Kidney (tissue), 14 donors: ENCODE results near the gene SSBP4. TPM values are rescaled to one million over a fixed set of nuclear protein-coding genes. Genes with fewer than 3 reads are reported as not detected.
A peak's percentile ranks its signal among the peaks of the same experiment; 100 is the strongest.

Source experiments
- DNase-seq, 5 donors: peaks; one replicate each; pipeline ENCODE4 v3.0.0-alpha.2; 2013 to 2020
- FAIRE-seq: peaks from 2 replicates; lab custom pipeline; 2012; peaks lifted over from hg19 to GRCh38; lab: Jason Lieb, UNC
- H3K27ac ChIP-seq, 2 donors: one replicate each; pipeline ENCODE4 v1.7.0; 2013; ENCODE audit warnings: low read depth in 2 of 2, low read length in 2 of 2, inconsistent platforms in 1 of 2
- H3K27me3 ChIP-seq: one replicate; pipeline ENCODE4 v1.7.1; 2013; ENCODE audit warnings: low read length, inconsistent platforms; ENCODE audit not compliant: control insufficient read depth, insufficient read depth
- H3K36me3 ChIP-seq, 3 donors: one replicate each; pipeline versions ENCODE4 v1.7.0 to v1.7.1; 2013; ENCODE audit warnings: low read length in 3 of 3, control low read depth in 1 of 3, inconsistent platforms in 1 of 3; ENCODE audit not compliant: insufficient read depth in 3 of 3, control insufficient read depth in 2 of 3
- H3K4me1 ChIP-seq, 3 donors: one replicate each; pipeline versions ENCODE4 v1.7.0 to v1.7.1; 2013; ENCODE audit warnings: low read length in 3 of 3, inconsistent platforms in 1 of 3, low read depth in 1 of 3; ENCODE audit not compliant: control insufficient read depth in 2 of 3, insufficient read depth in 2 of 3
- H3K4me3 ChIP-seq, 3 donors: one replicate each; pipeline versions ENCODE4 v1.7.0 to v1.8.1; 2013; ENCODE audit warnings: low read length in 3 of 3, control low read depth in 1 of 3, inconsistent platforms in 1 of 3
- H3K9ac ChIP-seq, 3 donors: one replicate each; pipeline versions ENCODE4 v1.7.0 to v1.7.1; 2013; ENCODE audit warnings: low read length in 3 of 3, control low read depth in 1 of 3, inconsistent platforms in 1 of 3
- H3K9me3 ChIP-seq, 3 donors: one replicate each; pipeline versions ENCODE4 v1.7.0 to v1.7.1; 2013; ENCODE audit warnings: low read length in 3 of 3, control low read depth in 1 of 3, inconsistent platforms in 1 of 3; ENCODE audit not compliant: control insufficient read depth in 2 of 3, insufficient read depth in 1 of 3
- intact Hi-C: fragments of 100-400 bp; cut with DNase I; formaldehyde crosslinking; loops from one replicate; pipeline ENCODE4 v1.11.1; 2022
- polyA plus RNA-seq: library from polyadenylated mRNA; stranded (reverse); fragments of 350-450 nt; fragmentation: Illumina TruSeq; extraction: RNeasy Lipid Tissue Mini Kit (QIAGEN cat#74804); gene quantifications from one replicate; pipeline ENCODE4 v1.2.3, GENCODE V29; 2014; ENCODE audit warnings: low read depth, low replicate concordance; ENCODE audit not compliant: insufficient read depth
- total RNA-seq: library from RNA; stranded (reverse); fragmentation: NEBNext Ultra II Directional; extraction: Animal tissue kit (Norgen Biotek cat#: 25700); gene quantifications from one replicate; pipeline ENCODE4 v1.2.1, GENCODE V29; 2021
- TF ChIP-seq, protein P1 (sequence below): IDR thresholded peaks from 3 replicates; pipeline ENCODE4 v1.5.1; 2012; ENCODE audit warnings: mild to moderate bottlenecking, moderate library complexity, borderline replicate concordance; ENCODE audit not compliant: insufficient read depth; ENCODE audit errors: extremely low read depth
- donor health status: control.
- donor health status: control.
- donor health status: control.
- donor health status: control.
- donor health status: control.
- donor health status: DM: yes; HTN: yes; CAD: no.
- donor health status: Normal renal cell carcinoma (clear cell type).

The SSBP4 gene
- total and polyA plus RNA-seq, 2 donors from 2014 or later, result 64.9 to 74.9 TPM

DNA sequence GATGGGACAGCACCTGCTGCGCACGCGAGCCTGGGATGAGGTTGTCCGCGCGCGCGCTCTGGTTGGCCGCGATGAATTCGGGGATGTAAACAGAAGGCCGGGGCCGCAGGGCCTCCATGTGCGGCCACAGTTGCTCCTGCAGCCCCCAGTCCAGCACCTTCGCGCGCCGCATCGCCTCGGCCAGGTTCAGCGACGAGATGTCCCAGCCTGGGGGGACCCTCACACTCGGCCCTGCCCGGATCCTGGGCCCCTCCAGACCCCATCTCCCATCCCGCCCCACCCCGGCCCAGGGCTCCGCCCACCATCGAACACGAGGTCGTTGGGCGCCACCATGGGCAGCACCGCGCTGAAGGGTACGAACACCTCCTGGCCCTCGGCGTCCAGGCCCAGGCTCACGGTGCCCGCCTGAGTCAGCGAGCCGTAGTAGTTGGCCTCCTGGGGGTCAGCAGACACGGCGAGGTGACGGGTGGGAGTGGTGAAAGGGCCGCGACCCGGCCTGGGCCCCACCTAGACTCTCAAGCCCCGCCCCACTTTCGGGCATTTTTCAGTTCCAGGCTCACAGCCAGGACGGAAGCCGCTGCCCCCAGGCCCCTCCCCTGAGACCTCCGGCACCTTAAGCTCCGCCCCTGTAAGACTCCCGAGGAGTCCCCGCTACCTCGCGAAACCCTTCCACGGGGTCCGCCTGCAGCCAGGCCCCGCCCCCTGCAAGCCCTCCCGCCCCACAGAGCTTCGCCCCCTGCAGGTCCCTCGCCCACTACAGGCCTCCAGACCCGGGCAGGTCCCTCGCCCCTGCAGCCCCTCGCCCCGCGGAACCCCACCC lies 17.7 kb downstream of the SSBP4 start:
- Histone ChIP-seq H3K4me3 (peak overlapping the region in 2 of 3 donors; percentile 30 to 35), H3K4me1 (peaks cover 0 to 9% (median 3%) of the 10 kb centered on the region in 3 donors), H3K9ac (no peak overlapping the region), H3K9me3 (no peaks in the 10 kb centered on the region), H3K27ac (peak overlapping the region; percentile 37 to 51), H3K27me3 (no peaks in the 10 kb centered on the region), H3K36me3 (no peaks in the 10 kb centered on the region)
- intact Hi-C loops, result no loop called here
- FAIRE-seq (no peak), DNase-seq (peak; percentile 93 to 96 (median 95))
- TF ChIP-seq, protein P1, sequence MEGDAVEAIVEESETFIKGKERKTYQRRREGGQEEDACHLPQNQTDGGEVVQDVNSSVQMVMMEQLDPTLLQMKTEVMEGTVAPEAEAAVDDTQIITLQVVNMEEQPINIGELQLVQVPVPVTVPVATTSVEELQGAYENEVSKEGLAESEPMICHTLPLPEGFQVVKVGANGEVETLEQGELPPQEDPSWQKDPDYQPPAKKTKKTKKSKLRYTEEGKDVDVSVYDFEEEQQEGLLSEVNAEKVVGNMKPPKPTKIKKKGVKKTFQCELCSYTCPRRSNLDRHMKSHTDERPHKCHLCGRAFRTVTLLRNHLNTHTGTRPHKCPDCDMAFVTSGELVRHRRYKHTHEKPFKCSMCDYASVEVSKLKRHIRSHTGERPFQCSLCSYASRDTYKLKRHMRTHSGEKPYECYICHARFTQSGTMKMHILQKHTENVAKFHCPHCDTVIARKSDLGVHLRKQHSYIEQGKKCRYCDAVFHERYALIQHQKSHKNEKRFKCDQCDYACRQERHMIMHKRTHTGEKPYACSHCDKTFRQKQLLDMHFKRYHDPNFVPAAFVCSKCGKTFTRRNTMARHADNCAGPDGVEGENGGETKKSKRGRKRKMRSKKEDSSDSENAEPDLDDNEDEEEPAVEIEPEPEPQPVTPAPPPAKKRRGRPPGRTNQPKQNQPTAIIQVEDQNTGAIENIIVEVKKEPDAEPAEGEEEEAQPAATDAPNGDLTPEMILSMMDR, result no peak

DNA sequence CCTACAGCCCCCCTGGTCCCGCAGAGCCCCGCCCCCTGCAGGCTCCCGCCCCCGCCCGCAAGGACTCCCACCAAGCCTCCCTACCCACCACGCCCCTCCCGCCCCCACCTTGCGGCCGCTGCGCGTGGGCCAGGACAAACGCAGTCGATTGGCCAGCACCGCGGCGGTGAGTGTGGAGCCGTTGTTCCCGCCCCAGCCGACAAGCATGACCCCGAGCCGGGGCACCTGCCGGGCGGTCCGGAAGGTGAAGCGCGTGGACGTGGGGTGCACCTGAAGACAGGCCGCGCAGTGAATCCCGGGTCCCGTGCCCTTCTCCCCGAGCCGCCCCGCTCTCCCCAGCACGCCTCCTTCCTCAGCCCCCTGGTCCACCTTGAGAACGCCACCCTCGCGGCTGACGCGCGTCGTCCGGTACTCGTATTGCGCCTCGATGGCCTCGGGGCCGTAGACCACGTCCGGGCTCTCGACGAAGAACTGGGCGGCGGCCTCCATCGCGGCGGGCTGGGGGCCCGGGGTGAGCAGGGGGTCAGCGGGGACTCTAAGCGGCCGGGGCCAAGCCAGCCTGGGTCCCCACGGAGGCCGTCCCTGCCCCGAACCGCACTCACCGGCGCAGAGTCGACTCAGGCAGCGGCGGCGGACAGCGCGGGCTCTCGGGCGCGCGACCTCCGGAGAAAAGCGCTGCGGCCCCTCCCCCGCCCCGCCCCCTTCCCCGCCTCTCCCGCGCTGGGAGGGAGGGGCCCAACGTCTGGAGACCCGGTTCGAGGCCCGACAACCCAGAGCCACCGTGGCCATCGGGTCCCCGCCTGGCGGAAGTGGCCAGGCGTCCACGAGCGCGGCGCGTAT lies 18.5 kb downstream of the SSBP4 start, which contains the start of gene ISYNA1:
Gene ISYNA1, minus strand, starts transcription at position 643 of the 840 bp plus-strand sequence. Its CDS starts 154 bp downstream, at position 489.
- H3K4me1 ChIP-seq, result peaks cover 0 to 9% (median 3%) of the 10 kb centered on the region in 3 donors
- FAIRE-seq (no peak), DNase-seq (peak in 4 of 5 donors; percentile 71 to 89 (median 78))
- H3K36me3 ChIP-seq, result no peaks in the 10 kb centered on the region
- H3K9ac ChIP-seq, result peak within 1 kb of the TSS in 2 of 3 donors; percentile 19 to 48
- intact Hi-C loops, result no loop called here
- TF ChIP-seq, protein P1, result no peak
- peak within 1 kb of the TSS; percentile 36 to 57 (median 46) for H3K4me3 ChIP-seq
- no peaks in the 10 kb centered on the region for H3K9me3 ChIP-seq
- peak within 1 kb of the TSS; percentile 71 to 83 for H3K27ac ChIP-seq
- no peaks in the 10 kb centered on the region for H3K27me3 ChIP-seq

DNA sequence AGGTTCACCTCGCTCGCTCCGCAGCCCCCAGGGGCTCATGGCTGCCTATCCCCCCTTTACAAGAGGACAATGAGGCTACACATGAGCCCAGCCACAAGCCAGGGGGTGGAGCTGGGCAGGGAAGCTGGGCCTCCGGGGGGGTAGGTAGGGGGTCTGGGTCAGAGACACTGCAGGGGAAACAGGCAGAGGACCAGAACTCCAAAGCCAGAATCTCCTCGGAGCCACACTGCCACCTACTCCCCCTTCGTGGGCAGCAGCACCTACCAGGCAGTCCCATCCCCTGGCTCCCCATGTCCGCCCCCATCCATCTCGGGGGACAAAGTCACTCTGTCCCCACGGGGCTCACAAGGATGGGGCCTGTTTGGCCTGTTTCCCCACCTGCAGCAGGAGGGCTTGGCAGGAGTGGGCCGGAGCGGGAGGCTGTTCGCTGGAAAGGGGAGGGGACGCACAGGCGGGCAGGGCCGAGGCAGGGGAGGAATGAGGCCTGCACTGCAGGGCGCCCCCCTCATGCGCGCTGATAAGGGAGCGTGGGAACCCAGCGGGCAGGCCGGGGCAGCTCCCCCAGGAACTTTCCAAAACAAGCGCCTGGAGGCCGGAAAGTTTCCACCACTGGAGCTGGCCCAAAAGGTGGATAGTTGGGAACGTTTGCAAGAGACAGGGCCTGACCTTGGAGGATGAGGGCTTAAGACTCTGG lies 19.3 kb downstream of the SSBP4 start:
- peak in 4 of 5 donors; percentile 48 to 90 (median 85) for DNase-seq

More for the DNA sequence above, 19.3 kb downstream of the SSBP4 start:
- Histone ChIP-seq H3K27me3 (no peaks in the 10 kb centered on the region), H3K36me3 (peaks cover 0 to under 1% (median 0%) of the 10 kb centered on the region in 3 donors), H3K9me3 (no peaks in the 10 kb centered on the region), H3K9ac (no peak overlapping the region), H3K4me1 (peaks cover 0 to 9% (median 3%) of the 10 kb centered on the region in 3 donors), H3K27ac (peak overlapping the region; percentile 71 to 83), H3K4me3 (no peak overlapping the region)
- intact Hi-C loops, result no loop called here
- no peak for FAIRE-seq
- TF ChIP-seq, protein P1, result no peak
